Fibroblast of villous mesenchyme (primary cell): ENCODE results near the gene RUNX2. TPM values are rescaled to one million over a fixed set of nuclear protein-coding genes. Genes with fewer than 3 reads are reported as not detected.
A peak's percentile ranks its signal among the peaks of the same experiment; 100 is the strongest.

Experiments
- DNase-seq: peaks from one replicate; pipeline ENCODE4 v3.0.0-alpha.2; 2010; ENCODE audit warnings: low read depth
- H3K4me3 ChIP-seq: 2 replicates; pipeline ENCODE4 v1.5.1; 2011; ENCODE audit warnings: low read depth, mild to moderate bottlenecking, low read length
- CTCF ChIP-seq: IDR thresholded peaks from 2 replicates; pipeline ENCODE4 v1.5.1; 2012; ENCODE audit warnings: low read depth, mild to moderate bottlenecking, low read length; ENCODE audit not compliant: insufficient read depth
- total RNA-seq: library from RNA; depleted of rRNA; stranded (reverse); fragments of >200 nt; gene quantifications from 2 replicates; pipeline ENCODE4 v1.2.3, GENCODE V29; 2012

Gene RUNX2
- total RNA-seq, 1 donor: 8.6 TPM

DNA sequence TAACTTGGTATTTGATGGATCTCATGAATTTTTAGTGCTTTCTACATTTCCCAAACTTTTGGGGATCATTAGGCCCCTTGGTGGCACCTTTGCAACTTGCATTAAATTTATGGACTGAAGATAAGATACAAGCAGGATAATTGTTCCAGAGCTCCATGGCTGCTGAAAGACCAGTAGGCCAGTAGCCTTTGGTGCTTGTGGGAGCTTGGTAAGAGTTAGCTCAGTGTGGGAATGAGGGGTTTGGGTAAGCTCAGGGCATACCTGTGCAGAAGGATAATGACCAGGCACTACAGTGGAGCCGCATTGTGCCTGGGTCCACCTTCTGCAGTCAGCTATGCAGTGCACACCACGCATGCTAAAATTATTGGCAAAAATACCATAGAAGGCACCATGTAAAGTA is 290.1 kb downstream of the RUNX2 start:
- no peak for TF ChIP-seq CTCF
- no peak for DNase-seq
- no peak overlapping the region for H3K4me3 ChIP-seq

- no peak for TF ChIP-seq CTCF
- H3K4me3 ChIP-seq: no peak overlapping the region
Observed at GRCh38 chr6:45619211-45619760, 291.2 kb downstream of the RUNX2 start.

DNA sequence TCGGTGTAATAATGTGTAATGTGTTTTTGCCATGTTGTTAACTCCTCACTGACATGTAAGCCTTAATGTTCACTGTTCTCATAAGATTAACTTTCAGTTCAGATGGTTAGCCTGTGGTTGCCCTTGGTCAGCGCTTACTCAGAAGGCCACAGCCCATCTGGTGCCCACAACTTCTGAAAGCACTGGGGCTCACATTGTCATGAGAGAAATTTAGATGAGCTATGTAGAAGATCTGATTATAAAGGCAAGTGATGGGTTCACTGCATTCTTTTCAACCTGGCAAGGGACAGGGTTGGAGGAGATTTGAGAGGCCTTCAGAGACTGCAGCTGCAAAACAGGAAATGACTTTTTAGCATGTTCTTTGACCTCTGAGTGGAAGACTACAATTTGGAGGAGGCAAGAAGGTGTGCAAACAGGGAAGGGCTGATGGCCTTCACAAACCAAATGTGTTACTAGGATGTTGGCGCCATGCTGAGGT is 291.9 kb downstream of the RUNX2 start:
- TF ChIP-seq CTCF: no peak
- H3K4me3 ChIP-seq: no peak overlapping the region
- peak; percentile 59 for DNase-seq

More at GRCh38 chr6:45619211-45619760, 291.2 kb downstream of the RUNX2 start:
- no peak for DNase-seq

DNA sequence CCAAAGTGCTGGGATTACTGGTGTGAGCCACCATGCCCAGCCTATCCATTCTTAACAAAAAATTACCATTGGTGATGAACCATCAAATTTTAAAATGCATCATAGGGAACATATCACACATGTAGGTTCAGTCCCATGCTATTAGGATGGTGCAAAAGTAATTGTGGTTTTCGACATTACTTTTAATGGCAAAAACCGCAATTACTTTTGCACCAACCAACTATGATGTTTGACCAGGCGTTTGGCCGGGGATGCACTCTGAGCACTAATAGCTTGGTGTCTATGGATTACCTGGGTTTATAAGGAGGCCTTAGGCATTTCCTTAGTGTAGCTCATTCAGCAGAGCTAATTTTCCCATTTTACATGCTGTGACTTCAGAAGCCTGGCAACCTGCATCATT is 296.1 kb downstream of the RUNX2 start:
- no peak for DNase-seq
- no peak overlapping the region for H3K4me3 ChIP-seq
- no peak for TF ChIP-seq CTCF

DNA sequence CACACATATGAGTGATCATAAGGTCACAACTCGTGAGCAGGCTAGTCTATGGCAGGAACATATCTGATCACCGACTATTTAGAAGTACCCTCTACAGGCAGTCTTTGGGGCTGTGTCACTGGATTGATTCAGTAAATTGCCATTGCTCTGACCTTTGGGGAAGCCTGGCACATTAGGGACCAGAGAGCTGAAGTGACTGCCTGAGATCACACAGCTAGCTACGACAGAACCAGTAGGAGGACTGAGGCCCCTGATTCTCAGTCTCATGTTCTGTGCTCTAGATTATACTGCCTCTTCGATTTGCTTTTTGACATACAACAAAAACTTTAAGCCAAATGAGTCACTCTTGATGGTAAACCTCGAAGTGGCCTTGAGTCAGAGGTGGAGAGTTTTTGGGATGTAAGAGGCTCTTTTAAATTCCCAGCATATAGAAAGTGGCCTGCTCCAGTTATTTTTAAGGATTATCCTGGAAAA is 297.1 kb downstream of the RUNX2 start:
- no peak for TF ChIP-seq CTCF
- DNase-seq: peak; percentile 73
- no peak overlapping the region for H3K4me3 ChIP-seq

DNA sequence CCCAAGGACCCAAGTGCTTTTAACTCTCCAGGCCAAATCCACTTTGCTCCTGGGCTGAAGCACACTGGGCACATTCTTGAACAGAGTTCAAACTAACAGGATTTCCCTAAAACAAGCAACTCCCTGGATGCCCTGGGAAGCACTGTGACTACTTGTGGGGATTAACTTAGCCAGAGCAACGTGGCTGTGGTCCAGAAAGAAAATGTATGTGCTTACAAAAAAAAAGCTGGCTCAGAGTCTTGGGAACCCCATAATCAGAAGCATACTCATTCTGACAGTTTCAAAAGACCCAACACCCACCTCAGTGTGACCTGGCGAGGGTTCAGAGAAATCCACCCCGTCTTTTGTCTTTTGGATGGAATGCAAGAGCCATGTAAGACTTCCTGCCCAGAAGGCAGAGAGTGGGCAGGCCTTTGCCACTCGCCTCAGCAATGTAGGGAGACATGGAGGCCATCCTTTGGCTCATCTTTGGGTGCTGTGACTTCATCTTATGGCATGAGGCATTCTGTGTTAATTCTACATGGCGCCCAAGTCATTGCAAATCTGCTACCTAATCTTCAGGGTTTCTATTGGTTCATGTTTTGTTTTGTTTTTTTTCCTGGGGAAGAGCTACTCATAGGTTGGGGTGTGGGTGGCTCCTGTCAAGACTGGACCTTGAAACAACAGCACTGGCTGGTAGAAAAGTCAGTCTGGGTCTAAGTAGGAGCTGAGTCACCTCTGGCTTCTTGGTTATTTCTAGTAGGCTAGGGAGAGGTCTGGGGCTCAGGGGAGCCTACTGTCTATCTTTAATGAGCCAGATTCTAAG is 298.2 kb downstream of the RUNX2 start:
- TF ChIP-seq CTCF: no peak
- H3K4me3 ChIP-seq: no peak overlapping the region
- peak; percentile 93 for DNase-seq
